GM23338 (cell line): ENCODE data around the gene PCDHGB1. TPM values are rescaled to one million over a fixed set of nuclear protein-coding genes. Genes with fewer than 3 reads are reported as not detected.

Source experiments
- ATAC-seq: fragments of 200-7000 bp; cut with Tn5 transposase; 3 replicates; pipeline ENCODE4 v1.9.1; 2020
- DNase-seq: peaks from one replicate; pipeline ENCODE4 v3.0.0-alpha.2; 2015; ENCODE audit warnings: low spot score
- H2AFZ ChIP-seq: fragments of 200-600 bp; sonication (generic); 2 replicates; pipeline ENCODE4 v1.8.0; 2016; ENCODE audit warnings: antibody characterized with exemption, mild to moderate bottlenecking, moderate library complexity
- H3F3A ChIP-seq: fragments of 200-600 bp; sonication (generic); replicated peaks from 2 replicates; pipeline ENCODE4 v1.8.0; 2017; ENCODE audit warnings: antibody characterized with exemption, mixed run types, low read depth
- H3K27ac ChIP-seq: fragments of 200-600 bp; sonication (generic); 2 replicates; pipeline ENCODE4 v1.6.1; 2016; ENCODE audit warnings: low read depth
- H3K27me3 ChIP-seq: fragments of 200-600 bp; sonication (generic); 2 replicates; pipeline ENCODE4 v1.8.0; 2016; ENCODE audit warnings: mild to moderate bottlenecking, mixed run types, moderate library complexity; ENCODE audit not compliant: insufficient read depth
- H3K36me3 ChIP-seq: fragments of 200-600 bp; sonication (generic); 2 replicates; pipeline ENCODE4 v1.8.0; 2016; ENCODE audit warnings: mild to moderate bottlenecking; ENCODE audit not compliant: insufficient read depth
- H3K4me1 ChIP-seq: fragments of 200-600 bp; sonication (generic); 2 replicates; pipeline ENCODE4 v1.8.0; 2016; ENCODE audit warnings: mild to moderate bottlenecking, moderate library complexity; ENCODE audit not compliant: insufficient read depth
- H3K4me2 ChIP-seq: fragments of 200-600 bp; sonication (generic); 2 replicates; pipeline ENCODE4 v1.7.1; 2017; ENCODE audit warnings: mixed run types
- H3K4me3 ChIP-seq: fragments of 200-600 bp; sonication (generic); 2 replicates; pipeline ENCODE4 v1.6.1; 2016; ENCODE audit warnings: mixed run types
- H3K79me2 ChIP-seq: fragments of 200-600 bp; sonication (generic); replicated peaks from 2 replicates; pipeline ENCODE4 v1.8.0; 2017; ENCODE audit warnings: mild to moderate bottlenecking; ENCODE audit not compliant: insufficient read depth
- H3K9me2 ChIP-seq: fragments of 200-600 bp; sonication (generic); 2 replicates; pipeline ENCODE4 v1.8.0; 2017; ENCODE audit not compliant: insufficient read depth
- H4K20me1 ChIP-seq: fragments of 200-600 bp; sonication (generic); replicated peaks from 2 replicates; pipeline ENCODE4 v1.8.0; 2017; ENCODE audit warnings: mild to moderate bottlenecking; ENCODE audit not compliant: insufficient read depth
- H3K27ac Mint-ChIP-seq: 2 replicates; pipeline ENCODE4 v1.8.0; 2020; ENCODE audit warnings: inconsistent platforms, mild to moderate bottlenecking, moderate library complexity, mixed read lengths
- H3K27me3 Mint-ChIP-seq: 3 replicates; pipeline ENCODE4 v1.8.0; 2022; ENCODE audit warnings: low read depth, mild to moderate bottlenecking, moderate library complexity, mixed read lengths, inconsistent platforms; ENCODE audit not compliant: insufficient read depth, poor library complexity
- H3K36me3 Mint-ChIP-seq: 3 replicates; pipeline ENCODE4 v1.8.0; 2021; ENCODE audit warnings: low read depth, mild to moderate bottlenecking, inconsistent platforms, moderate library complexity, mixed read lengths
- H3K4me1 Mint-ChIP-seq: 3 replicates; pipeline ENCODE4 v1.8.0; 2020; ENCODE audit warnings: mild to moderate bottlenecking, inconsistent platforms, mixed read lengths
- H3K4me3 Mint-ChIP-seq: 3 replicates; pipeline ENCODE4 v1.8.0; 2021; ENCODE audit warnings: moderate library complexity, mild to moderate bottlenecking, inconsistent platforms, mixed read lengths
- H3K9me3 Mint-ChIP-seq: 3 replicates; pipeline ENCODE4 v1.8.0; 2020; ENCODE audit warnings: moderate library complexity, mild to moderate bottlenecking, inconsistent platforms, mixed read lengths
- CREB1 ChIP-seq: fragments of 250-450 bp; sonication (Bioruptor Pico); IDR thresholded peaks from 2 replicates; pipeline ENCODE4 v1.5.0; 2020; ENCODE audit warnings: low read depth, mild to moderate bottlenecking, moderate library complexity
- CTCF ChIP-seq, 2 experiments: fragments of 200-600 bp in 1 of 2; sonication (generic) in 1 of 2; conservative IDR thresholded peaks; 2 replicates each; pipeline versions ENCODE4 v1.5.1 to v1.6.1; 2016 to 2017; ENCODE audit warnings: antibody characterized with exemption in 2 of 2, low read depth in 2 of 2, mild to moderate bottlenecking in 2 of 2, moderate library complexity in 1 of 2
- EZH2 ChIP-seq: fragments of 200-600 bp; sonication (generic); IDR thresholded peaks from one replicate; pipeline ENCODE4 v1.8.0; 2017; ENCODE audit warnings: antibody characterized with exemption, mild to moderate bottlenecking, low read depth; ENCODE audit not compliant: unreplicated experiment
- EZH2phosphoT487 ChIP-seq: fragments of 200-600 bp; sonication (generic); IDR thresholded peaks from one replicate; pipeline ENCODE4 v1.8.1; 2018; ENCODE audit warnings: antibody characterized with exemption; ENCODE audit not compliant: unreplicated experiment
- JUNB ChIP-seq: IDR thresholded peaks from one replicate; pipeline ENCODE4 v1.6.1; 2016; ENCODE audit warnings: antibody characterized with exemption; ENCODE audit not compliant: unreplicated experiment
- STAT1 ChIP-seq: IDR thresholded peaks from one replicate; pipeline ENCODE4 v1.6.1; 2016; ENCODE audit warnings: antibody characterized with exemption; ENCODE audit not compliant: unreplicated experiment
- ZNF114 ChIP-seq: fragments of 250-450 bp; sonication (Bioruptor Pico); IDR thresholded peaks from 2 replicates; pipeline ENCODE4 v1.5.0; 2020; ENCODE audit warnings: mild to moderate bottlenecking, moderate library complexity
- ZNF331 ChIP-seq: fragments of 250-450 bp; sonication (Bioruptor Pico); IDR thresholded peaks from 2 replicates; pipeline ENCODE4 v1.5.0; 2020; ENCODE audit warnings: low read depth, mild to moderate bottlenecking, moderate library complexity
- polyA plus RNA-seq: library from polyadenylated mRNA; unstranded; fragments of >200 nt; fragmentation: Nextera tagmentation; extraction: Ambion mirVana; gene quantifications from 2 replicates; pipeline ENCODE4 v1.2.1, GENCODE V29; 2016
- total RNA-seq: library from RNA; depleted of rRNA; stranded (reverse); fragments of >200 nt; shearing (Covaris generic); gene quantifications from 2 replicates; pipeline ENCODE4 v1.2.3, GENCODE V29; 2014
- TF ChIP-seq, protein P1 (sequence below): IDR thresholded peaks from one replicate; pipeline ENCODE4 v1.6.1; 2018; ENCODE audit warnings: antibody characterized with exemption; ENCODE audit not compliant: unreplicated experiment

Gene PCDHGB1
- total and polyA plus RNA-seq, 2 experiments from 2014 or later, result 0.74 to 9.1 TPM

GRCh38 chr5:141383345-141383744 lies 33.4 kb downstream of the PCDHGB1 start:
- 0 out of 2 replicates have a peak, but pooled peaks cover 3% of the 10 kb centered on the region for H3K4me1 ChIP-seq
- no peaks in the 10 kb centered on the region for H3K9me2 ChIP-seq
- Mint-ChIP-seq H3K36me3 (peaks cover 46% of the 10 kb centered on the region), H3K4me3 (peak overlapping the region; percentile 85), H3K27ac (no peak overlapping the region), H3K27me3 (peaks cover 10% of the 10 kb centered on the region), H3K9me3 (peaks cover 58% of the 10 kb centered on the region), H3K4me1 (no peaks in the 10 kb centered on the region)
- no peaks in the 10 kb centered on the region for H4K20me1 ChIP-seq
- H3K4me2 ChIP-seq, result no peak overlapping the region
- no peaks in the 10 kb centered on the region for H3K79me2 ChIP-seq
- no peak overlapping the region for H3K4me3 ChIP-seq
- DNase-seq, result no peak
- H2AFZ ChIP-seq, result no peak overlapping the region
- no peak for ATAC-seq
- H3K27ac ChIP-seq, result no peak overlapping the region
- H3K36me3 ChIP-seq, result no peaks in the 10 kb centered on the region
- no peaks in the 10 kb centered on the region for H3F3A ChIP-seq
- TF ChIP-seq EZH2 (no peak), ZNF331 (CRISPR knock-in tag) (no peak), EZH2phosphoT487 (no peak), CTCF (conservative IDR thresholded peaks at IDR 0.05; ENCODE audit: low read depth in 2 of 2) (no peak), CREB1 (CRISPR knock-in tag) (no peak)
- TF ChIP-seq, protein P1, sequence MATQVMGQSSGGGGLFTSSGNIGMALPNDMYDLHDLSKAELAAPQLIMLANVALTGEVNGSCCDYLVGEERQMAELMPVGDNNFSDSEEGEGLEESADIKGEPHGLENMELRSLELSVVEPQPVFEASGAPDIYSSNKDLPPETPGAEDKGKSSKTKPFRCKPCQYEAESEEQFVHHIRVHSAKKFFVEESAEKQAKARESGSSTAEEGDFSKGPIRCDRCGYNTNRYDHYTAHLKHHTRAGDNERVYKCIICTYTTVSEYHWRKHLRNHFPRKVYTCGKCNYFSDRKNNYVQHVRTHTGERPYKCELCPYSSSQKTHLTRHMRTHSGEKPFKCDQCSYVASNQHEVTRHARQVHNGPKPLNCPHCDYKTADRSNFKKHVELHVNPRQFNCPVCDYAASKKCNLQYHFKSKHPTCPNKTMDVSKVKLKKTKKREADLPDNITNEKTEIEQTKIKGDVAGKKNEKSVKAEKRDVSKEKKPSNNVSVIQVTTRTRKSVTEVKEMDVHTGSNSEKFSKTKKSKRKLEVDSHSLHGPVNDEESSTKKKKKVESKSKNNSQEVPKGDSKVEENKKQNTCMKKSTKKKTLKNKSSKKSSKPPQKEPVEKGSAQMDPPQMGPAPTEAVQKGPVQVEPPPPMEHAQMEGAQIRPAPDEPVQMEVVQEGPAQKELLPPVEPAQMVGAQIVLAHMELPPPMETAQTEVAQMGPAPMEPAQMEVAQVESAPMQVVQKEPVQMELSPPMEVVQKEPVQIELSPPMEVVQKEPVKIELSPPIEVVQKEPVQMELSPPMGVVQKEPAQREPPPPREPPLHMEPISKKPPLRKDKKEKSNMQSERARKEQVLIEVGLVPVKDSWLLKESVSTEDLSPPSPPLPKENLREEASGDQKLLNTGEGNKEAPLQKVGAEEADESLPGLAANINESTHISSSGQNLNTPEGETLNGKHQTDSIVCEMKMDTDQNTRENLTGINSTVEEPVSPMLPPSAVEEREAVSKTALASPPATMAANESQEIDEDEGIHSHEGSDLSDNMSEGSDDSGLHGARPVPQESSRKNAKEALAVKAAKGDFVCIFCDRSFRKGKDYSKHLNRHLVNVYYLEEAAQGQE, result no peak
- peaks cover 2% of the 10 kb centered on the region; the same call in 1 of the 2 replicates for H3K27me3 ChIP-seq

GRCh38 chr5:141384471-141385267 lies 34.8 kb downstream of the PCDHGB1 start:
- no peak for DNase-seq
- H2AFZ ChIP-seq, result no peak overlapping the region
- H3K27me3 ChIP-seq, result peaks cover 7% of the 10 kb centered on the region; the same call in 1 of the 2 replicates
- Mint-ChIP-seq H3K27ac (no peak overlapping the region), H3K4me1 (no peaks in the 10 kb centered on the region), H3K27me3 (peaks cover 10% of the 10 kb centered on the region), H3K9me3 (peaks cover 71% of the 10 kb centered on the region), H3K4me3 (no peak overlapping the region), H3K36me3 (peaks cover 59% of the 10 kb centered on the region)
- H3K27ac ChIP-seq, result no peak overlapping the region
- no peaks in the 10 kb centered on the region for H4K20me1 ChIP-seq
- H3K4me1 ChIP-seq, result 0 out of 2 replicates have a peak, but pooled peaks cover 5% of the 10 kb centered on the region
- H3K36me3 ChIP-seq, result no peaks in the 10 kb centered on the region
- no peaks in the 10 kb centered on the region for H3F3A ChIP-seq
- no peak for TF ChIP-seq JUNB
- TF ChIP-seq ZNF114 (CRISPR knock-in tag), result no peak
- no peak for TF ChIP-seq STAT1
- H3K4me3 ChIP-seq, result no peak overlapping the region
- no peaks in the 10 kb centered on the region for H3K79me2 ChIP-seq
- H3K9me2 ChIP-seq, result no peaks in the 10 kb centered on the region
- no peak overlapping the region for H3K4me2 ChIP-seq
- no peak for ATAC-seq
